Measurements from ENCODE around the gene GGCX.

GGCX gene

DNA sequence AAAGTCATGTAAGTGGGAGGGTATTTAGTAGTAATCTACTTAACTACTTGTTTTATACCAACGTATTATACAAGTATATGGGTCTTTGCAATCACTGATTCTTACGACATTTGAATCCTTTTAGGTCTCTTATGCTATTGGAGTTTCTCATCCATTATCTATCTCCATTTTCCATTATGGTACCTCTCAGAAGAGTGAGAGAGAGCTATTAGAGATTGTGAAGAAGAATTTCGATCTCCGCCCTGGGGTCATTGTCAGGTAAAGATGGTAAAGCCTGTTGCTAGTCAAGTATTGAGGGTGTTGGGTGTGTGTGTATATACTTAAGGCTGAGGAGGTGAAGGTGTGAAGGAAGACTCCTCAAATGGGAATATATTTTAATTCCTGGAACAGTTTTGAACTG is 18.5 kb downstream of the GGCX start:
- DNase-seq (ENCODE audit: extremely low read depth, insufficient read length), result no peak
- H3K4me3 ChIP-seq (replicated peaks; ENCODE audit: low read depth, low read length), result no peak overlapping the region
- peaks cover 18% of the 10 kb centered on the region for H3K36me3 ChIP-seq (ENCODE audit: control insufficient read depth, insufficient read depth, low read length)
- H3K27me3 ChIP-seq (replicated peaks; ENCODE audit: control insufficient read depth, insufficient read depth, low read length), result no peaks in the 10 kb centered on the region
- TF ChIP-seq, protein P1, sequence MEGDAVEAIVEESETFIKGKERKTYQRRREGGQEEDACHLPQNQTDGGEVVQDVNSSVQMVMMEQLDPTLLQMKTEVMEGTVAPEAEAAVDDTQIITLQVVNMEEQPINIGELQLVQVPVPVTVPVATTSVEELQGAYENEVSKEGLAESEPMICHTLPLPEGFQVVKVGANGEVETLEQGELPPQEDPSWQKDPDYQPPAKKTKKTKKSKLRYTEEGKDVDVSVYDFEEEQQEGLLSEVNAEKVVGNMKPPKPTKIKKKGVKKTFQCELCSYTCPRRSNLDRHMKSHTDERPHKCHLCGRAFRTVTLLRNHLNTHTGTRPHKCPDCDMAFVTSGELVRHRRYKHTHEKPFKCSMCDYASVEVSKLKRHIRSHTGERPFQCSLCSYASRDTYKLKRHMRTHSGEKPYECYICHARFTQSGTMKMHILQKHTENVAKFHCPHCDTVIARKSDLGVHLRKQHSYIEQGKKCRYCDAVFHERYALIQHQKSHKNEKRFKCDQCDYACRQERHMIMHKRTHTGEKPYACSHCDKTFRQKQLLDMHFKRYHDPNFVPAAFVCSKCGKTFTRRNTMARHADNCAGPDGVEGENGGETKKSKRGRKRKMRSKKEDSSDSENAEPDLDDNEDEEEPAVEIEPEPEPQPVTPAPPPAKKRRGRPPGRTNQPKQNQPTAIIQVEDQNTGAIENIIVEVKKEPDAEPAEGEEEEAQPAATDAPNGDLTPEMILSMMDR (IDR thresholded peaks at IDR 0.05; ENCODE audit: insufficient read depth, low read length, poor library complexity, severe bottlenecking), result no peak

DNA sequence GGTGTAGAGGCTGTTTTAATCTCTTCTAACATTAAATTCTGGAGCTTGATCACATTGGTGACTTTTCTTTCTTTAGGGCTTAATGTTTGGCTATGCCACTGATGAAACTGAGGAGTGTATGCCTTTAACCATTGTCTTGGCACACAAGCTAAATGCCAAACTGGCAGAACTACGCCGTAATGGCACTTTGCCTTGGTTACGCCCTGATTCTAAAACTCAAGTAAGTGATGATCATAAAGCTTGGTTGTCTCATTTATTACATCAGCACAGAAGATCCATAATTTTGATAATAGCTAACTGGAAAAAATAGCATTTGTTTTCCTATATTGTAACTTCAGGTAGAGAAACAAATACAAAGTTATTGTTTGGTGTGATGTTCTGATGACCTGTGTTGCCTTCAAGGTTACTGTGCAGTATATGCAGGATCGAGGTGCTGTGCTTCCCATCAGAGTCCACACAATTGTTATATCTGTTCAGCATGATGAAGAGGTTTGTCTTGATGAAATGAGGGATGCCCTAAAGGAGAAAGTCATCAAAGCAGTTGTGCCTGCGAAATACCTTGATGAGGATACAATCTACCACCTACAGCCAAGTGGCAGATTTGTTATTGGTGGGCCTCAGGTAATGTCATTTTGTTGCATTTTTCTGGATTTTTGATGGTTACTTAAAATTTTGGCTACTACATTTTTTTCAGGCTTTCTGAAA is 19.4 kb downstream of the GGCX start:
- H3K4me3 ChIP-seq (replicated peaks; ENCODE audit: low read depth, low read length), result peak overlapping the region; percentile 83

DNA sequence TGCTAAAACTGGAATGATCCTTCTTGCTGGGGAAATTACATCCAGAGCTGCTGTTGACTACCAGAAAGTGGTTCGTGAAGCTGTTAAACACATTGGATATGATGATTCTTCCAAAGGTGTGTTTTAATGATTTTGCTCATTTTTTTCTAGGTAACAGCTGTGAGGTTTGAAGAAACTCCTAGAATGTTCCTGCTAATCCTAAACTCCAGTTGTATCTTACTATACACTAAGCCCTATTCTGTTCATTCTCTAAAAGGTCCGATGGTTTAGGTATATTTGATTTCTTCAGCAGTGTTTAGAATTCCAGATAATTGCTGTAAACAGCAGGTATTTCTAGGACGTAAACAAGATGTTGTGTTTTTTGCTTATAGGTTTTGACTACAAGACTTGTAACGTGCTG is 20.0 kb downstream of the GGCX start:
- H3K36me3 ChIP-seq (ENCODE audit: control insufficient read depth, insufficient read depth, low read length), result peaks cover 18% of the 10 kb centered on the region
- TF ChIP-seq, protein P1 (IDR thresholded peaks at IDR 0.05; ENCODE audit: insufficient read depth, low read length, poor library complexity, severe bottlenecking), result no peak

More for the DNA sequence above, 19.4 kb downstream of the GGCX start:
- Histone ChIP-seq H3K36me3 (ENCODE audit: control insufficient read depth, insufficient read depth, low read length) (peaks cover 18% of the 10 kb centered on the region), H3K27me3 (replicated peaks; ENCODE audit: control insufficient read depth, insufficient read depth, low read length) (no peaks in the 10 kb centered on the region)
- DNase-seq (ENCODE audit: extremely low read depth, insufficient read length), result no peak
- TF ChIP-seq, protein P1 (IDR thresholded peaks at IDR 0.05; ENCODE audit: insufficient read depth, low read length, poor library complexity, severe bottlenecking), result no peak

DNA sequence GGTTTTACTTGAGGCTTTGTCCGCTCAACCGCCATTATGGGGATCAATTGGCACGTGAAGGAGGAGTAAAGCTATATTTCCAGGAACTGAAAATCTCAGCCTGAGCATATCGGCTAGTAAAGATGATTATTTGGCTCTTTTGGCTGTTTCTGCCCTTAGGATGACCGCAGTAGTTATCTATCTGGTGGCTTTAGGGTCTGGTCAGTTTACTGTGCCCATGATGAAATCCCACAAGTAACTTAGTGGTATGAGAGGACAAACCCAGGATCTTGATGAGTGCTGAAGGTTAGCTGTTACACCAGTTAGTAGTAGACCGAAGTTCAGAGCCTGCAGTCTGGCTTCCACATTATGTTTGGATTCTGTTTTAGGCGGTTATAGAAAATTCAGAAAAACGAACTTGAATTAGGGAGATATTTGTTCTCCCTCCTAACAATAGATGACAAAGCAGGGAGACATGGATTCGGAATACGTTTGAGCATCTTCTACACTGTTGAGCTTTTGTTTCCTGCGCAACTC is 21.1 kb downstream of the GGCX start:
- Histone ChIP-seq H3K4me3 (replicated peaks; ENCODE audit: low read depth, low read length) (peak overlapping the region; percentile 83), H3K36me3 (ENCODE audit: control insufficient read depth, insufficient read depth, low read length) (peaks cover 14% of the 10 kb centered on the region), H3K27me3 (replicated peaks; ENCODE audit: control insufficient read depth, insufficient read depth, low read length) (no peaks in the 10 kb centered on the region)
- TF ChIP-seq, protein P1 (IDR thresholded peaks at IDR 0.05; ENCODE audit: insufficient read depth, low read length, poor library complexity, severe bottlenecking), result no peak
- no peak for DNase-seq (ENCODE audit: extremely low read depth, insufficient read length)

More for the DNA sequence above, 20.0 kb downstream of the GGCX start:
- no peak for DNase-seq (ENCODE audit: extremely low read depth, insufficient read length)
- no peaks in the 10 kb centered on the region for H3K27me3 ChIP-seq (replicated peaks; ENCODE audit: control insufficient read depth, insufficient read depth, low read length)
- peak overlapping the region; percentile 83 for H3K4me3 ChIP-seq (replicated peaks; ENCODE audit: low read depth, low read length)

DNA sequence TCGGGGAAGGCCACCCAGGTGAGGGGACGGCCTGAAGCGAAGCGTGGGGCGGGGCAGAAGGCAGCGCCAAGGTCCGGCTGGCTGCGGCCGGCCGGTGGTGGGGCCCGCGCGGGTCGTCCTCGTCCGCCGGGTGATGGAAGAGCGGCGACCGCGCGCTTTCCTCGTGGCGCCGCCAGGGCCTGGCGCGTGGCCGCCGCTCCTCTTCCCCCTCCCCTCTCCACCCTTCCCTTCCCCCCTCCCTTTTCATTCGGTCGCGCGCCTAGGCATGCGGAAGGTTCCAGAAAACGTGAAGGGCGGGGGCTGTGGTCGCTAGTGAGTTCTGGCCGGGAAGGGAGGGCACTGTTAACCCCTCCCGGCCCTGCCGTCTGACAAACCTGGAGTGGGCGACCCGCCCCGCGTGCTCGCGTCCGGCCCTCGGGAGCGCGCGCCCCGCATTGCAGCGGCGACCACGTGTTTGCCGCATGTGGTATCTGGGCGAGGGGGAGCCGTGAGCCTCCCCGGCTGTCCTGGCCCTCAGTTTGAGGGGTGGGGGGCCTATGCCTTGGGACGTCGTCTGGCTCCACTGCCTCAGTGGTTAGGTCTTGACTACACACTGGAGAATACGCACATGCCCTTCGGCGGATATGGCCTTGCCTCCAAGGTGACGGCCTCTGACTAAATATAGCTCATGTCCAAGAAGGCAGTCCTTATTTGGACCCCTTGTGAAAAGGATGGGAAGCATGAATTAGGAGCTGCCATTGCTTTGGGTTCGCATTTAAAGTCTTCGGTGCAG is 21.7 kb downstream of the GGCX start:
- TF ChIP-seq, protein P1 (IDR thresholded peaks at IDR 0.05; ENCODE audit: insufficient read depth, low read length, poor library complexity, severe bottlenecking), result no peak
- H3K4me3 ChIP-seq (replicated peaks; ENCODE audit: low read depth, low read length), result peak overlapping the region; percentile 83
- no peaks in the 10 kb centered on the region for H3K27me3 ChIP-seq (replicated peaks; ENCODE audit: control insufficient read depth, insufficient read depth, low read length)
- DNase-seq (ENCODE audit: extremely low read depth, insufficient read length), result peak; percentile 86
- peaks cover 14% of the 10 kb centered on the region for H3K36me3 ChIP-seq (ENCODE audit: control insufficient read depth, insufficient read depth, low read length)
